Muscle layer of duodenum (tissue), 2 donors: ENCODE results near the gene CAMK1D.

ENCODE experiments used
- H3K27ac ChIP-seq: one replicate; pipeline ENCODE4 v1.7.0; 2013; ENCODE audit warnings: mild to moderate bottlenecking, low read length
- H3K27me3 ChIP-seq: one replicate; pipeline ENCODE4 v1.7.0; 2013; ENCODE audit warnings: low read depth, mild to moderate bottlenecking, control low read depth, low read length
- H3K36me3 ChIP-seq, 2 donors: one replicate each; pipeline ENCODE4 v1.7.0; 2013; ENCODE audit warnings: low read length in 2 of 2, control low read depth in 1 of 2, mild to moderate bottlenecking in 1 of 2; ENCODE audit not compliant: insufficient read depth in 2 of 2, control insufficient read depth in 1 of 2
- H3K4me1 ChIP-seq, 2 donors: one replicate each; pipeline ENCODE4 v1.7.0; 2013; ENCODE audit warnings: low read length in 2 of 2, mild to moderate bottlenecking in 2 of 2, control low read depth in 1 of 2, moderate library complexity in 1 of 2; ENCODE audit not compliant: insufficient read depth in 2 of 2, control insufficient read depth in 1 of 2
- H3K4me3 ChIP-seq, 2 donors: one replicate each; pipeline ENCODE4 v1.7.0; 2013; ENCODE audit warnings: low read length in 2 of 2, low read depth in 1 of 2, mild to moderate bottlenecking in 1 of 2
- H3K9me3 ChIP-seq, 2 donors: one replicate each; pipeline ENCODE4 v1.7.0; 2013; ENCODE audit warnings: low read length in 2 of 2, control low read depth in 1 of 2, mild to moderate bottlenecking in 1 of 2; ENCODE audit not compliant: control insufficient read depth in 1 of 2
- donor health status: healthy.

Gene CAMK1D

GRCh38 chr10:12839941-12840611, 490.7 kb downstream of the CAMK1D start:
- Histone ChIP-seq H3K27ac (no peak overlapping the region), H3K4me1 (peaks cover 6 to 8% of the 10 kb centered on the region in 2 donors), H3K4me3 (no peak overlapping the region), H3K9me3 (no peaks in the 10 kb centered on the region), H3K36me3 (no peaks in the 10 kb centered on the region), H3K27me3 (no peaks in the 10 kb centered on the region)

GRCh38 chr10:12841426-12841825, 492.1 kb downstream of the CAMK1D start:
- no peaks in the 10 kb centered on the region for H3K27me3 ChIP-seq
- no peak overlapping the region for H3K4me3 ChIP-seq
- H3K4me1 ChIP-seq, result peaks cover 7 to 11% of the 10 kb centered on the region in 2 donors
- H3K36me3 ChIP-seq, result no peaks in the 10 kb centered on the region
- no peak overlapping the region for H3K27ac ChIP-seq
- no peaks in the 10 kb centered on the region for H3K9me3 ChIP-seq

- no peaks in the 10 kb centered on the region for H3K9me3 ChIP-seq
- H3K36me3 ChIP-seq, result no peaks in the 10 kb centered on the region
- no peak overlapping the region for H3K27ac ChIP-seq
- no peak overlapping the region for H3K4me3 ChIP-seq
- H3K4me1 ChIP-seq, result peaks cover 7 to 11% of the 10 kb centered on the region in 2 donors
- no peaks in the 10 kb centered on the region for H3K27me3 ChIP-seq
Observed at GRCh38 chr10:12841826-12842225, 492.5 kb downstream of the CAMK1D start.

GRCh38 chr10:12842310-12842709, 493.0 kb downstream of the CAMK1D start:
- H3K4me3 ChIP-seq, result no peak overlapping the region
- no peaks in the 10 kb centered on the region for H3K9me3 ChIP-seq
- H3K27ac ChIP-seq, result no peak overlapping the region
- H3K27me3 ChIP-seq, result no peaks in the 10 kb centered on the region
- H3K36me3 ChIP-seq, result no peaks in the 10 kb centered on the region
- peaks cover 7 to 11% of the 10 kb centered on the region in 2 donors for H3K4me1 ChIP-seq

GRCh38 chr10:12843296-12843945, 494.1 kb downstream of the CAMK1D start:
- H3K27me3 ChIP-seq, result no peaks in the 10 kb centered on the region
- H3K27ac ChIP-seq, result no peak overlapping the region
- no peaks in the 10 kb centered on the region for H3K36me3 ChIP-seq
- no peaks in the 10 kb centered on the region for H3K9me3 ChIP-seq
- peaks cover 7 to 12% of the 10 kb centered on the region in 2 donors for H3K4me1 ChIP-seq
- no peak overlapping the region for H3K4me3 ChIP-seq

- Histone ChIP-seq H3K9me3 (no peaks in the 10 kb centered on the region), H3K4me3 (peak overlapping the region; percentile 12 to 34), H3K27me3 (no peaks in the 10 kb centered on the region), H3K27ac (peak overlapping the region; percentile 9), H3K36me3 (no peaks in the 10 kb centered on the region), H3K4me1 (peaks cover 7 to 23% of the 10 kb centered on the region in 2 donors)
Observed at GRCh38 chr10:12844811-12845483, 495.6 kb downstream of the CAMK1D start.

GRCh38 chr10:12846718-12847117, 497.4 kb downstream of the CAMK1D start:
- H3K4me3 ChIP-seq, result no peak overlapping the region
- H3K27me3 ChIP-seq, result no peaks in the 10 kb centered on the region
- H3K4me1 ChIP-seq, result peaks cover 7 to 23% of the 10 kb centered on the region in 2 donors
- H3K36me3 ChIP-seq, result no peaks in the 10 kb centered on the region
- H3K27ac ChIP-seq, result no peak overlapping the region
- no peaks in the 10 kb centered on the region for H3K9me3 ChIP-seq

- H3K4me1 ChIP-seq, result peaks cover 7 to 23% of the 10 kb centered on the region in 2 donors
- no peaks in the 10 kb centered on the region for H3K9me3 ChIP-seq
- H3K4me3 ChIP-seq, result no peak overlapping the region
- H3K27me3 ChIP-seq, result no peaks in the 10 kb centered on the region
- no peak overlapping the region for H3K27ac ChIP-seq
- H3K36me3 ChIP-seq, result no peaks in the 10 kb centered on the region
Observed at GRCh38 chr10:12847361-12847975, 498.1 kb downstream of the CAMK1D start.

GRCh38 chr10:12848439-12849173, 499.3 kb downstream of the CAMK1D start:
- Histone ChIP-seq H3K4me3 (no peak overlapping the region), H3K36me3 (no peaks in the 10 kb centered on the region), H3K27ac (no peak overlapping the region)

GRCh38 chr10:12849319-12850181, 500.2 kb downstream of the CAMK1D start:
- H3K4me1 ChIP-seq, result peaks cover 6 to 21% of the 10 kb centered on the region in 2 donors
- H3K27me3 ChIP-seq, result no peaks in the 10 kb centered on the region
- H3K36me3 ChIP-seq, result no peaks in the 10 kb centered on the region
- H3K4me3 ChIP-seq, result no peak overlapping the region
- H3K27ac ChIP-seq, result no peak overlapping the region
- H3K9me3 ChIP-seq, result no peaks in the 10 kb centered on the region

More at GRCh38 chr10:12848439-12849173, 499.3 kb downstream of the CAMK1D start:
- H3K4me1 ChIP-seq, result peaks cover 7 to 23% of the 10 kb centered on the region in 2 donors
- H3K9me3 ChIP-seq, result no peaks in the 10 kb centered on the region
- no peaks in the 10 kb centered on the region for H3K27me3 ChIP-seq
